Measurements from ENCODE around the gene LPP.

GRCh38 chr3:188135271-188135670, 18.7 kb upstream of the LPP start:
- TF ChIP-seq CTCF (optimal IDR thresholded peaks at IDR 0.05 in 1 of 3, IDR thresholded peaks at IDR 0.05 in 1 of 3, conservative IDR thresholded peaks at IDR 0.05 in 1 of 3; ENCODE audit: extremely low read depth in 1 of 3, insufficient read depth in 2 of 3, low read length in 3 of 3) (no peak), EZH2 (IDR thresholded peaks at IDR 0.05; ENCODE audit: low read length) (no peak)

All from keratinocyte (primary cell).